ENCODE results near the gene MT1G.

GRCh38 chr16:56690420-56691122 lies 22.7 kb upstream of the MT1G start:
- TF ChIP-seq POLR2A (IDR thresholded peaks at IDR 0.05) (no peak), CTCF (IDR thresholded peaks at IDR 0.05) (no peak)

Data from thyroid gland (tissue), 4 donors.